NCI-H460 (cell line): ENCODE measurements around the gene NIN. TPM values are rescaled to one million over a fixed set of nuclear protein-coding genes. Genes with fewer than 3 reads are reported as not detected.
"Not testable (repeated sequence)": the region's sequence is repeated elsewhere in the genome, so short reads cannot be mapped to it uniquely, and the experiment has no call there.

Experiments used
- DNase-seq: peaks from one replicate; pipeline ENCODE4 v3.0.0-alpha.2; 2016; ENCODE audit warnings: low read depth; ENCODE audit errors: extremely low read depth
- total RNA-seq: library from RNA; depleted of rRNA; stranded (reverse); fragments of >200 nt; shearing (Covaris generic); gene quantifications from 2 replicates; pipeline ENCODE4 v1.2.3, GENCODE V29; 2014

The NIN gene
- total RNA-seq, 1 experiment from 2014 or later: 31.7 TPM

DNA sequence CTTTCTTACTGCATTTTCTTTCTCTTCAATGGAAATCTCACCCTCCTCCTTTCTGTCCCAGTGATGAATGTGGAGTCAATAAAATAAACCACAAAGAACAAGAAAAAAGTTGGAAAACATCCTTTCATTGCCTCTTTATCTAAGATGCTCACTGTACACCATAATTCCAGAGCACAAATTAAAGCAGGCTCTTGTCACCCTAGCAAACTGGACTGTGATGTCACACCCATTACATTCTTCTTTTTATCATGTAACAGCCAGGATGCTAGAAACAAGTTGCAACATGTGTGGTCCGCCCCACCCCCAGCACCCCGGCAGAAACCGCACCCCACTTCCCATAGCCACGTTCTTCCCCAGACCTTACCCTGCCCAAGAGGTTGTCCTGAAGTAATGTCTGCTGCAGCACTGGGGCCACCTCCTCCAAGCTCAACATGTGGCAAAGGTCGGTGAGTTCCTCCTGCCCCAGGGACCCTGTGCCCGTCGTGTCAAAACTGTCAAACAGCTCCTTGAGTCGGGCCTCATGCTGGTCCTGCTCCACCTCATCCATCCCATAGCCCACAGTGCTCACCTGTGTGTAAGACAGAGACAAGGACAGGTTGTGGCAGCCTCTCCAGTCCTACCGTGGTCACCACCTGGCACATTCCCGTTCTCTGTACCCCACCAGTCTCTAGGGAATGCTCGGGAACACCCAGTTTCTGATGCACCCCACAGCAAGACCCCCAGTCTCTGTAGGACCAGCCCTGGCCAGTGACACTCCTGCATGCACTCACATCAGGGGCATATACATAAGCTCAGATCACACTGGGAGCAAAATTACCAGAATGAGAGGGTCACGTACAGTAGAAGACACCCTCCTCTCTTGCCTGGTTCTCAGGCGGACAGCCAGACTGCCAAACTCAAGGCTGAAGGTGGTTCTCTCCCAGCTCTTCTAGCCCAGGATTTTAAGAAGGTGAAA lies 9.2 kb downstream of the NIN start:
- no peak for DNase-seq

DNA sequence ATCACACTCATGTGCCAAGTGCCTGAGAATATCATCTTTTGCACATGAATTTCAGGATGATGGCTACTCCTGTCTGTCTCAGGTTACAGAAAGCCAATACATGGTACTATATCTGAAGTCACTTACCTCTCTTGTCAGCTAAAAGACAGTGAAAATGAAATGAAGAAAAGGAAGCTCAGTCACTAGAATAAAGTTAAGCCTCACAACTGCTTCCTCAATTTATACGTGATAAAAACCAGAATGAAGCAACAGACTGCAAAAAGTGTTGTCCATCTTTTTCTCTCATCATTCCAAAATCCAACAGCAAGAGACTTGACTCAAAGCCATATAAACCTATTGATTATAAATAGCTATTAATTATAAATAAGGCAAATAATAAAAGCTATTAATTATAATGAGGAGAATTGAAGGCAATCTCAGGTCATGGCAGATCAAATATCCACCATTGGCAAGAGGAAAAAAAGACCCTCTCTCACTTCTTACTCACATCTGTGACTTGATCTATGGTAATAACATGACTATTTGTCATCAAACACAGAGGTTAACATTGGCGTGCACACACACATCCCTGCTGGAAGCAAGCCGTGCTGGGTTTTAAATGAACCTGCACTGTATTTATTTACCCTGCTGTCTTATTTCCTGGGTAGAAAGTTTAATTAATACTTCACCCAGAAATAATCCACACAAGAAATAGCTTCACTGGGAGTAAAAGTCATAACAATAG lies 10.0 kb downstream of the NIN start:
- DNase-seq: no peak

DNA sequence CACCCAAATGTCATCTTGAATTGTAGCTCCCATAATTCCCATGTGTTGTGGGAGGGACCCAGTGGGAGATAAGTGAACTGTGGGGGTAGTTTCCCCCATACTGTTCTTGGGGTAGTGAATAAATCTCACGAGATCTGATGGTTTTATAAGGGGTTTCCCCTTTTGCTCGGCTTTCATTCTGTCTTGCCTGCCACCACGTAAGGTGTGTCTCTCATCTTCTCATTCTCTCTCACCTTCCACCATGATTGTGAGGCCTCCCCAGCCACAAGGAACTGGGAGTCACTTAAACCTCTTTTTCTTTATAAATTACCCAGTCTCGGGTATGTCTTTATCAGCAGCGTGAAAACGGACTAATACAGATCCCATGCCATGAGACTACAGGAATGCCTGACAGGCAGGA lies 11.7 kb downstream of the NIN start:
- DNase-seq: not testable (repeated sequence)

DNA sequence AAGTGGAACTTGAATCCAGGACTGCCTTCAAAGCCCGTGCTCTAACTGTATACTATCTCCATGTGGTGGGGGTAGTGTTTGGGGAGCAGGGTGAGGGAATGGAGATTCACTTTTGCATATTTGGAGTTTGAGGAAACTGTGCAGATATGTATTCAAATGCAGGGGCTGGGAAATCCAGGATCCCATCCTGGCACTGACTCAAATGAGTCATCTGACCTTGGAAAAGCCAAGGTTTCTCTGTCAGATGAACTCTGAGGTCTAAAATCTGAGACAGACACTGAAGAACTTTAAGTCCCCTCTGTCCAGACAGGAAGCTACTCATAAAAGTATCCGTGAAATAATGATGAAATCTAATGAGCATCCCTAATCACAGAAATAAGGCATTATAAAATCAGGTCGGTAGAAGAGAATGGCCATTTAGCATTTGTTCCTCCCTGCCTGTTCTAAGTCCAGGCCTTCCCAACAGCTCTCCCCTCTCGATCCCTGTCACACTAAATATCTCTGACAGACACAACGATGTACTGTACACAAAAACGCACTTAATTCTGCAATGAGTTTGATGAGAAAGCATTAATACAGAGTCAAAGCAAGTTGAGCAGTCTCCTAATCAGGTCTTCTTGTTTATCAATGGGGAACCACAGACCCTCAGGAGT lies 14.4 kb downstream of the NIN start:
- DNase-seq: no peak

DNA sequence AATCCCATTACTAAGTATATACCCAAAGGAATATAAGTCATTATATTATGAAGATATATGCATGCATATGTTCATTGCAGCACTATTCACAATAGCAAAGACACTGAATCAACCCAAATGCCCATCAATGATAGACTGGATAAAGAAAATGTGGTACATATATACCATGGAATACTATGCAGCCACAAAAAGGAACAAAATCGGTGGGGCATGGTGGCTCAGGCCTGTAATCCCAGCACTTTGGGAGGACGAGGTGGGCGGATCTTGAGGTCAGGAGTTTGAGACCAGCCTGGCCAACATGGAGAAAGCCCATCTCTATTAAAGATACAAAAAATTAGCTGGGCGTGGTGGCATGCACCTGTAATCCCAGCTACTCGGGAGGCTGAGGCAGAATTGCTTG lies 15.4 kb downstream of the NIN start:
- not testable (repeated sequence) for DNase-seq

DNA sequence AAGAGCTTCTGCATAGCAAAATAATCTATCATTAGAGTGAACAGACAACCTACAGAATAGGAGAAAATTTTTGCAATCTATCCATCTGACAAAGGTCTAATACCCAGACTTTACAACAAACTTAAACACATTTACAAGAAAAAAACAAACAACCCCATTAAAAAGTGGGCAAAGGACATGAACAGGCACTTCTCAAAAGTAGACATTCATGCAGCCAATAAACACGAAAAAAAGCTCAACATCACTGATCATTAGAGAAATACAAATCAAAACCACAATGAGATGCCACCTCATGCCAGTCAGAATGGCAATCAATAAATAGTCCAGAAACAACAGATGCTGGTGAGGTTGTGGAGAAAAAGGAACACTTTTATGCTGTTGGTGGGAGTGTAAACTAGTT lies 15.9 kb downstream of the NIN start:
- DNase-seq: not testable (repeated sequence)

DNA sequence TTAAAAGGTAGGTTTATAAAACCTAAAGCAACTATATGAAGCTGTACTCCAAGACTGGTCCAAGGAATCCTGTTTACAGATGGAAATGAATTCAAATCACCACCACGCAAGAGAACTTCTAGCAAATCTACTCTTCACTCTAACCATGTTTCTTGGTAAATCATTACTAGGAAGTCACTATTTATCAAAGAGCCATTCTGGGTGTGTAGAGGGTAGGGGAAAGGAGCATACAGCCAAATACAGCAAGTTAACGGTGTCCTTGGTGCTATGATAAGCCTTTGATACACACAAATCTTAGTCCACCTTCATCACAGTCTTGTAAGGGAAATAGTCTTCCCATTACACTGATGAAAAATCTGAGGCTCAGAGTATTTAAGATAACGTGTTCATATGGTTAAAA lies 16.8 kb downstream of the NIN start:
- no peak for DNase-seq

DNA sequence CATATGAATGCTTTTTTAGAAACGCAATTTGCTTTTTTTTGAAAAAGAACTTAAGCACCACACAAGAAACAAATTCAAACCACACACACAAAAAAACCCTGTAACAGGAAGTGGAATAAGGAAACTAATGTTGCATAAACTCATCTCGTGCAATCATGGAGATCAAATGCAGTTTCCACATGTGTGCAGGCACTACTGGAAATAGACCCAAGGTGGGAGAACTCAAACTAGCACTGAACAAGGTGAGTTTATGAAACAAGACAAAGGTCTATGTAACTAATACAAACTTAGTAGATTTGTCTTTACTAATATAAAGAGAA lies 17.5 kb downstream of the NIN start:
- DNase-seq: no peak

DNA sequence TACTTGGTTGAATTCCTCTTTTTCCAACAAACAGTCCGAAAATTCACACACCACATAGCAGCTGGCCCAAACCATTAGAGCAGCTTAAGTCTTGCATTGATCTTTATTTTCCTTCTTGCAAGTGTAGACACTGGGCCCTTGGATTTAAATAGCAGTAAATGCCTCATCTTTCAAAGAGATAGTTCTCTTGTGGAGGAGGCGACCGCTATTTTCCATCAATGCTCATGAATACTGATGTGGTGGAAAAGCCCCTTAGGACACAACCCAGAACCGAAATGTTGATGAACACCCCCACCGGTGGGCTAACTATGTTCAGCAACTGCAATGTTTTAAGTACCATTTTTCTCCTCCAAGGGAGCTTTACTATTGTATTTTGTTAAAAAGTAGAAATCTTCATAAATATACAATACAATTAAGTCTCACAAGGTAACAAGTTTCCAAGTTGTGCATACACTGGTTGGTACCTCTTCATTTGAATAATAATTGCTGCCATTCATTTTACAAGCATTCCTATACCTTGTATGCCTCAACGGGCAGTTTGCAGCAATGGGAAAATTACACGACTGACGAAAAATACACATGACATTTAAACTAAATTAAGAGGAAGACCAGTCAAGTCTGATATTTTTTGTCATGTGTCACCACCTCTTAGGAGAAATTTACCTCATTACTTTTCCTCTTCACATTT lies 18.0 kb downstream of the NIN start:
- no peak for DNase-seq

DNA sequence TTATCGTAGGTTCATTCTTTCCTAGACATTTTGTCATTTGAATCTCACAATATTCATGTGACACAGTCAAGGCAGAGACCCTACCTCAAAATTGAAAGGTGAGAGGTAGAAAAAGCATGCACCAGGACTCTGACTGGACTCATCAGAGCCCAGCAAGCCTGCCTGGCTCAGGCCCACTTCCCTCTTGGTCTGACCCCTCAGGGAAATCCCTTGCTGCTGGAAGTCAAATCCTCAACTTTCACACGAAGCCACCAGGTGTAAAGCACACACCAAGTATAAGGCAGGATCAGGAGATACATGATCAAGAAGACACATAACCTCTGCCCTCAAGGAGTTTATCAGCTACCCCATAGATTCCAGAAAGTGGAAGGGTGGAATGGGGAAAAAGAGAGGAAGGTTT lies 18.8 kb downstream of the NIN start:
- DNase-seq: no peak

DNA sequence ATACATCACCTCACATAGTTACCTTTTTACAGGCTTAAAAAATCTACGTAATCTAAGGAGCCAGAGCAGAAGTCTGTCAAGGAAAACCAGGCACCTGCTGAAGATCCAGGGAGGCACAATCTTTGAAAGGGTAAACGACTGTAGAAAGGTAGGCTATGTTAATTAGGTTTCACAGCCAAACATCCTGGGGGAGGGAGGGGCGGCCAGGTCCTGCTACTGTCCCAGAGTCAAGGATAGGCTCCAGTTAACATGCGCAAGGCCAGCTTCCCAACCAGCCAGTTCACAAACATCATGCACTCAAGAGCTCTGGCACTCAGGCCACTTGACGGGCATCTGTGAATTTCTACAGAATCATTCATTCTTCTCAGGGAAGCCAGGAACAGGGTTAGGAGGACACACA lies 22.9 kb downstream of the NIN start:
- no peak for DNase-seq

DNA sequence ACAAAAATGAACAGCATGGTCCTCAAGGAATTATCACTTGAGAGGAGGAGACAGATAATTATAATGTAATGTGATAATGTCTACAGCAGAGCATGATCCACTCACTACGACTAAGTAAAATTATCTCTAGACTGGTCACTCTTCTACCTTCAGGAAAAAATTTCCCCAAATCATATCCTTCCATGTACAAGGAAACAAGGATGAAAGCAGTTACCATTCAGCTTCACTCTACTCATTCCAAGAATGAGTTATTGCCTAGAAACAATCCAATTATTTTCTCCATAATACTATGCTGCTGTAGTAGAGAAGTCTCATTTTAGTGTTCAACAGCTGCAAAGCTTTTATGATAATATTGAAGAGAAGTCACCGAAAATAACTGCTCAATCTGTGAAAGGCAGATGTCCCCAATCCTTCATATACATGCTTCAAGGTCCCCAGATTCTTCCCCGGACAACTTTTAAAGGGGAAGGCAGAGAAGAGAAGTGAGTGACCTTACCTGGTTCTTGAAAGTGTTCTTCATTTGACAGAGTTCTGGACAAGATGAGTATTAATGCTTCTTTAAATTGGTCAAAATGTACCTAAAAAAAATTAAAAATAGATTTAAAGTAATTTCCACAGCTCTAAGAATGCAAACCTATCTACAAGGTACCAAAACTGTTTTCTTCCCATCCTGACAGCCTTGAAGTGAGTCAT lies 24.6 kb downstream of the NIN start:
- DNase-seq: no peak

DNA sequence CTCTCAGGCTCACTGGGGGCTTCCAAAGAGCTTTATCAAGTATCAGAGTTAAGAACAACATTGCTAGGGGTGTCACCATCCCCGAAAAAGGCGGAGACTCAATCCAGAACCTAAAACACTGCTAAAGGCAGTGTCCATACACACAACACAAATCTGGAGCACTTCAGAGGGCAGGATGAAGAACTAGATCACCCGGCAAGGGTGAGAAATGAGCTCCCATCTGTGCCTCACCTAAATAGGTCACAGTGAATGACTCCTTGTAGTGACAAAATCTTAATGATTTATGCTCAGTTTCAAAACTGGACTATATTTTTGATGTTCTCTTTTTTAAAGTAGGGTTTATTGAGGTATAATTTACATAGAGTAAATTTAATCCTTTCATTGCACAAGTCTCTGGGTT lies 25.6 kb downstream of the NIN start:
- DNase-seq: no peak

DNA sequence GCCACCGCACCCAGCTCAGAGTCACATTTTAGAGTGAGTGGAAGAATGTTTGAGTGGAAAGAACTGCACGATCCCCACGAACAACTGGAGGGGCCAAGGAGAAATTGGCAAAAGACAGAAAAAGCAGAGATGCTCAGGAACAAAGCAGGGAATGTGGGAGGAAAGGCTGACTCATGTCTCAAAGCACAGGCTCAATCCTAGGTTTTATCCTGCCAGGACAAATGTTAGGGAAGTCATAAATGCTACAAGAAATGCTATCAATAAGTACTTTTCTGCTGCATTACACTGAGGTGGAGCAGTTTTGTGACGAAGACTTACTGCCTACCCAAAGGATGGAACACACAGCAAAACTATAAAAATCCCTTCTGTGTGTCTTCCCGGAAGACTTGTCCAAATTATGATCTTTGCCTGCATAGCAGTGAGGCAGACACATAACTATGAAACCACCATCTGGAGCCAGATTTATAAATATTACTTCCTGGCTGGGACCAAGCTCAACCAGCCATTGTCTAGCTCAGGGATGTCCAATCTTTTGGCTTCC lies 26.7 kb downstream of the NIN start:
- DNase-seq: no peak

DNA sequence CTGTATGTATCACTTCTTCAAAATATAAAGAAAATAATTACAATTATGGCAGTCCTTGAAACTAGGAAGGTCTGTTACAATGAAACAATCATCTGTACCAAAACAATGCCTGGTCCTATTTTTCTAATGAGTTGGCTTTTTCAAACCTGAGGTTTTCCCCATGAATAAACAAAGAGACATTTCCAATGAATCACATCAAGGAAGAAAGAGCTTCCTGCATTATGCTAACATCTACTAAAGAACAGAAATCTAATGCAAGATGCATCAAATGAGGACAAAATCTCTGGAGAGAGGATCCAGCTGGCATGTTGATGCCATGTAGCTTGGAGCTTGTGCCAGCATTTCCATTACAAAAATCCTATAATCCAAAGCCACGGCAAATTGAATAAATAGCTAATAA lies 29.3 kb downstream of the NIN start:
- DNase-seq: no peak

DNA sequence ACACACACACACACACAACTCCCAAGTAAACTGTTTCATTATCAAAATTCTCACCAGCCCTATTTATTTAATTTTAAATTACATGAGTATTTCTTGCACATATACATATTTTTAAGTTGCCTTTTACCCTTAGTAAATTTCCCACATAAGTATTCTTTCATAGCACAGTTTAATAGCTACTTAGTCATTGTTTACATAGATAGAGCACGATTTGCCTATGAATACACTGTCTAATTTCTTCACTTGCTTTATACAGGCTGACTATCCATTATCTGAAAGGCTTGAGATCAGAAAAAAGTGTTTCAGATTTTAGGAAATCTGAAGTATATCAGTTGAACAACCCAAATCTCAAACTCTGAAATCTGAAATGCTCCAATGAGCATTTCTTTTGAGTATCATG lies 30.9 kb downstream of the NIN start:
- no peak for DNase-seq

DNA sequence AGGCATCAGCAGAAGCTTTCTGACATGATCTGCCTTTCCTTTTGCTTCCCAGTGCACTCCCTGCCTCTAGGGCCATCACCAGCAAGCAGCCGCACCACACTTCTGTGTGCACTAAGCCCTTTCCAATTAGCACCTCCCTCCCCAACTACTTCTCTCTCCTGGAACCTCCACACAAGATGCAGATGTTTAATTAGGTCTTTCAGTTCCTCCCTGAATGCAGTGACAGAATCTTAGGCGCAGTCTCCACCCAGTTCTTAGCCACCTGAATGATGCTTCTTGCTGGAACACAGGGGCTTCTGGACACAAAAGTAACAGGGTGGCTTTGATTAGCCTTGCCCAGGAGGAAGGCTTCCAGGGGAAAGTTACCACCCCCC lies 32.9 kb downstream of the NIN start:
- no peak for DNase-seq

DNA sequence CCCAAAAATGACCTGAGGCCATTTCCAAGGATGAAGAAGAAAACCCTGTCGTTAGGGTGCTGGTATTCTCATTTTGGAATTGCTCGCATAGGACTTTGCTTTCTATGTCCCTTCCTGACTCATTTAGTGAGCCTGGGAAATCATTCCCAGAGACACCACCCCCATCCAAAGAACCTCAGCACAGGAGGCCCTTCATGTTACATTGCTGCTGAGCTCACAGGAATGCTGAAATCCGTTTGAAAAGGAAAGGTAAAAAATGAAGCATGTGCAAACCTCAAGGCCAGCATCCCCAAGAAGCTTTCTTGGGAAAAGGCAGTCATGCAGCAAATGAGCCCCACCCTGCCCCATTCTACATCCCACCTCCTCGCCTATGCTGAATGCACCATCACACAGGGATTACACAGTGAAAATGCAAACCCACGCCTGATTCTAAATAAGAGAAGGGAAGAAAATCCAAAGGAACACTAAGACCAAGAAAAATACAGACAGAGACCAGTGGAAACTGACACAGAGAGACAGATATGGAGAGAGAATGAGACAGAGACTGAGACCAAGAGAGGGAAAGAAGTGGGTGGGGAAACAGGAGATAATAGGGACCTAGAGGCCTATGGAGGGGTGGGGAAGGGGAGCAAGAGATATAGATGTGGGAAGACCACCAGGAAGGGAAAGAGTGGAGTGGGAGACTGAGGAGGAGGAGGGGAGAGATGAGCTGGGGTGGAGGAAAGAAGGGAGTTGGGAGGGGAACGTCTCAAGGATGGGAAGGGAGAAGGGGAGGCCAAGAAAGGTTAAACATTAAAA lies 33.5 kb downstream of the NIN start:
- DNase-seq: no peak

DNA sequence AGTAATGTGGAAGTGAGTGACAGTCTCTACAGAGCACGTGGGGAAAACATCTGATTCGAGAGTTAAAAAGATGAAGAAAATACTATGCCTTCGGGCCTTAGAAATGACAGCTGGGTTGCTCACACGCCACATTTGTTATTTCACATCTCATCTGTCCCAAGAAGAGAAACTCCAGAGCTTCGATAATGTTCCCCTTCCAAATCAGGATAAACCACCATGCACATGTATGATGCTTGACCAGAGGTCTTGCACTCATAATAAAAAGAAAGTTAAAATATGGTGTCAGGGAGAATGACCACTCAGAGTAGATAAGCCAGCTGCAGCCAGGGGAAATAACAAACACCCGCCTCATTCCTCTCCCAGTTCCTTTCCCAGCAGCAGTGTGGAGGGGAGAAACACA lies 34.6 kb downstream of the NIN start:
- DNase-seq: no peak
